ENCODE data around the gene ATOH8. TPM values are rescaled to one million over a fixed set of nuclear protein-coding genes. Genes with fewer than 3 reads are reported as not detected.

Gene ATOH8
- total RNA-seq, 1 donor from 2014 or later = 0.07 TPM

- Mint-ChIP-seq H3K36me3 (ENCODE audit: low read depth) (no peaks in the 10 kb centered on the region), H3K27ac (no peak overlapping the region), H3K4me3 (ENCODE audit: low read depth) (peak overlapping the region; percentile 81), H3K4me1 (ENCODE audit: low read depth) (peaks cover 15% of the 10 kb centered on the region), H3K9me3 (no peaks in the 10 kb centered on the region), H3K27me3 (ENCODE audit: low read depth) (peaks cover 55% of the 10 kb centered on the region)
- no peak for DNase-seq (ENCODE audit: low spot score)
- intact Hi-C loops (cut with micrococcal nuclease) = no loop called here
Measured at GRCh38 chr2:85755122-85756027, 1.6 kb downstream of the ATOH8 start.

DNA sequence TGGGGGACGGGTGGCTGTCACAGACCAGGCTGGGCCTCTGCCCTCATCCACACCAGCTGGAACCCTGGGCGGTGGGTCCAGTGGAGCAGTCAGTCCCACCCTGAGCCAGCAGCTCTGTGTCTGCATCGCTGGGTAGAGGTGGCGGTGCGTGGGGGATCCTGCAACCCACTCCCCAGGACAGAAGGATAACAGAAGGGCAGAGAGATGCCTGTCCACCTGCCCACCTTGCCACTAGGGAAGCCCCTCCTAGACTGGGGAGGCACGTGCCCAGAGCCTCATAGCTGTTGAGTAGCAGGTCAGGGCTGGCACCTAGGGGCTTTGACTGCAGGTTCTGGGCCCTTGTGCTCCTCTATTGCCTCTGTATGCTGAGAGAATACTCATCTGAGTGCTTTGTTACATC, 2.4 kb downstream of the ATOH8 start:
- DNase-seq (ENCODE audit: low spot score) = no peak
- Mint-ChIP-seq H3K36me3 (ENCODE audit: low read depth) (no peaks in the 10 kb centered on the region), H3K9me3 (no peaks in the 10 kb centered on the region), H3K4me1 (ENCODE audit: low read depth) (peaks cover 15% of the 10 kb centered on the region), H3K27ac (no peak overlapping the region), H3K4me3 (ENCODE audit: low read depth) (no peak overlapping the region), H3K27me3 (ENCODE audit: low read depth) (peaks cover 47% of the 10 kb centered on the region)
- intact Hi-C loops (cut with micrococcal nuclease) = no loop called here

- H3K4me3 Mint-ChIP-seq (ENCODE audit: low read depth) = no peak overlapping the region
- H3K9me3 Mint-ChIP-seq = no peaks in the 10 kb centered on the region
- DNase-seq (ENCODE audit: low spot score) = no peak
- intact Hi-C loops (cut with micrococcal nuclease) = no loop called here
- H3K27me3 Mint-ChIP-seq (ENCODE audit: low read depth) = peaks cover 41% of the 10 kb centered on the region
- H3K36me3 Mint-ChIP-seq (ENCODE audit: low read depth) = no peaks in the 10 kb centered on the region
- H3K27ac Mint-ChIP-seq = no peak overlapping the region
- H3K4me1 Mint-ChIP-seq (ENCODE audit: low read depth) = peaks cover 15% of the 10 kb centered on the region
Measured at GRCh38 chr2:85756822-85757435, 3.1 kb downstream of the ATOH8 start.

DNA sequence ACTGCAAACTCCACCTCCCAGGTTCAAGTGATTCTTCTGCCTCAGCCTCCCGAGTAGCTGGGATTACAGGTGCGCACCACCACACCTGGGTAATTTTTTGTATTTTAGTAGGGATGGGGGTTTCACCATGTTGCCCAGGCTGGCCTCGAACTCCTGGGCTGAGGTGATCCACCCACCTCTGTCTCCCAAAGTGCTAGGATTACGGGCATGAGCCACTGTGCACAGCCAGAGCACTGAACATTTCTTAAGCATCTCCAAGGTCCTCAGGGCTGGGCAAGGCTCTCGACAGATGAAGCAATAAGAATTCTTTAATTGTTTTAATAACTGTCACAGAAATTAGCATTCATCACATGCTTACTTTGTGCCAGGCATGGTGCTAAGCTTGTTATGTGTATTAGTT, 4.1 kb downstream of the ATOH8 start:
- Mint-ChIP-seq H3K27me3 (ENCODE audit: low read depth) (peaks cover 37% of the 10 kb centered on the region), H3K27ac (no peak overlapping the region), H3K36me3 (ENCODE audit: low read depth) (no peaks in the 10 kb centered on the region), H3K9me3 (no peaks in the 10 kb centered on the region), H3K4me3 (ENCODE audit: low read depth) (no peak overlapping the region), H3K4me1 (ENCODE audit: low read depth) (peaks cover 15% of the 10 kb centered on the region)
- intact Hi-C loops (cut with micrococcal nuclease) = no loop called here
- DNase-seq (ENCODE audit: low spot score) = no peak

DNA sequence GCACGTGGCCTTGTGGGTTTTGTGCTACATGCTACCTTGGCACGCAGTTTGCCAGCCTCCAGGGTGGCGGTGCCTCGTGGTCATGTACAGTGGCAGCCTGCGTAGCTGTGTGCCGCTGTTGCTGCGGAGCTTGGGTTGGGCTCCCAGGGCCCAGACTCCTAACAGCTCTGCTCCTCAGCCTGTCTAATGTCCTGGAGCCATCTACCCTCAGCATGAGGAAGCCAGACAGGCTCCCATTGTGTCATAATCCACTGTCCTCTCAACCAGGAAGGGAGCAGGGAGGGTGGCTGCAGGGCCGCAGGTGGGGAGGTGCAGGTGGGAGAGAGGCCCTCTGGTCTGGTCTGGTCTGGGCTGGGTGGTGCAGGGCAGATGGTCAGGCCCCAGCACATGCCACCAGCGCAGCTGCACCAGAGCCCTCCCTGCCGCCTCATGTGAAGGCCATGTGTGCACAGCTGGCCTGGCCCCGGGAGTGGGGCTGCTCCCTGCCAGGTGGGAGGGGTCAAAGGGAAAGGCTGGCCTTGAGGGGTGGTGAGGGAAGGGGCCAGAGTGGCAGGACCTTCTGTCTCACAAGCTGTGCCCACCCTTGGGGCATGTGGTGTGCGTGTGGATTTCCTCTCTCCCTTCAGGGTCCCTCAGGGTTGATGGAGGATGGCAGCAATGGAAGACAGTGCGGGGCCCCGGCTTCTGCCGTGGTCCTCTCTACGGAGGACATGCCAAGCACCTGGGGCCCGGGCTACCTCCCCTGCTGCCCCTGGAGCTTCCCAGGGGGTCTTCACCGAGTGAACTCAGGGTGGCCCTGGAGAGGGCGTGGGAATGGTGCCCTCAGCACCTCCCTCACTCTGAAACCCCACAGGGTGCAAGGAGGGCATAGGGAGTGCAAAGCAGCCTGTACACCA, 4.8 kb downstream of the ATOH8 start:
- intact Hi-C loops (cut with micrococcal nuclease) = no loop called here
- Mint-ChIP-seq H3K27me3 (ENCODE audit: low read depth) (peaks cover 37% of the 10 kb centered on the region), H3K4me1 (ENCODE audit: low read depth) (peaks cover 12% of the 10 kb centered on the region), H3K36me3 (ENCODE audit: low read depth) (no peaks in the 10 kb centered on the region), H3K4me3 (ENCODE audit: low read depth) (no peak overlapping the region), H3K9me3 (no peaks in the 10 kb centered on the region), H3K27ac (no peak overlapping the region)
- no peak for DNase-seq (ENCODE audit: low spot score)

GRCh38 chr2:85759257-85759613, 5.4 kb downstream of the ATOH8 start:
- Mint-ChIP-seq H3K4me1 (ENCODE audit: low read depth) (peaks cover 12% of the 10 kb centered on the region), H3K9me3 (no peaks in the 10 kb centered on the region), H3K36me3 (ENCODE audit: low read depth) (no peaks in the 10 kb centered on the region), H3K4me3 (ENCODE audit: low read depth) (no peak overlapping the region), H3K27ac (no peak overlapping the region), H3K27me3 (ENCODE audit: low read depth) (peaks cover 36% of the 10 kb centered on the region)
- intact Hi-C loops (cut with micrococcal nuclease) = no loop called here
- no peak for DNase-seq (ENCODE audit: low spot score)

DNA sequence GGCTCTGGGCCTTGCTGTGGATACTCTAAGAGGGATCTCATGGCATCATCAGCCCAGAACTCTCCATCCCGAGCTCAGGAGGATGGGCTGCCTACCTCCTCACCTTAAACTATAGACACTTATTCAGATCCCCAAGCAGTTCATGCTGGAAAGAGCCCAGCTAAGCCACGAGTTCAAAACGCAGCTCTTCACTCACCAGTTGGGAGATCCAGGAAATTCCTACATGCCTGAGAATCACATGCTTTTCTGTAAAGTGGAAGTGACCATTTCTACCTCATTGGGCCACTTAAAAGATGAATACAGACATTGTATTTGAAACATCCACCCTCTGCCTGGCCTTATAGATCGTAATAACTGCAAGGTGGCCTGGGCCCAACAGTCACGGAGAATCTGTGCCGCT, 6.6 kb downstream of the ATOH8 start:
- no peaks in the 10 kb centered on the region for H3K36me3 Mint-ChIP-seq (ENCODE audit: low read depth)

GRCh38 chr2:85760872-85761271, 7.1 kb downstream of the ATOH8 start:
- DNase-seq (ENCODE audit: low spot score) = no peak
- peaks cover 40% of the 10 kb centered on the region for H3K27me3 Mint-ChIP-seq (ENCODE audit: low read depth)
- H3K27ac Mint-ChIP-seq = no peak overlapping the region
- H3K4me3 Mint-ChIP-seq (ENCODE audit: low read depth) = no peak overlapping the region
- H3K4me1 Mint-ChIP-seq (ENCODE audit: low read depth) = peaks cover 2% of the 10 kb centered on the region
- intact Hi-C loops (cut with micrococcal nuclease) = no loop called here
- no peaks in the 10 kb centered on the region for H3K9me3 Mint-ChIP-seq
- H3K36me3 Mint-ChIP-seq (ENCODE audit: low read depth) = no peaks in the 10 kb centered on the region

More for the DNA sequence above, 6.6 kb downstream of the ATOH8 start:
- H3K27me3 Mint-ChIP-seq (ENCODE audit: low read depth) = peaks cover 39% of the 10 kb centered on the region
- H3K4me3 Mint-ChIP-seq (ENCODE audit: low read depth) = no peak overlapping the region
- no peak overlapping the region for H3K27ac Mint-ChIP-seq
- peaks cover 7% of the 10 kb centered on the region for H3K4me1 Mint-ChIP-seq (ENCODE audit: low read depth)
- intact Hi-C loops (cut with micrococcal nuclease) = no loop called here
- no peaks in the 10 kb centered on the region for H3K9me3 Mint-ChIP-seq
- no peak for DNase-seq (ENCODE audit: low spot score)

- peaks cover 43% of the 10 kb centered on the region for H3K27me3 Mint-ChIP-seq (ENCODE audit: low read depth)
- H3K9me3 Mint-ChIP-seq = no peaks in the 10 kb centered on the region
- DNase-seq (ENCODE audit: low spot score) = no peak
- no peak overlapping the region for H3K4me3 Mint-ChIP-seq (ENCODE audit: low read depth)
- peaks cover 1% of the 10 kb centered on the region for H3K4me1 Mint-ChIP-seq (ENCODE audit: low read depth)
- H3K27ac Mint-ChIP-seq = no peak overlapping the region
- intact Hi-C loops (cut with micrococcal nuclease) = no loop called here
- H3K36me3 Mint-ChIP-seq (ENCODE audit: low read depth) = no peaks in the 10 kb centered on the region
Measured at GRCh38 chr2:85761512-85761944, 7.7 kb downstream of the ATOH8 start.

DNA sequence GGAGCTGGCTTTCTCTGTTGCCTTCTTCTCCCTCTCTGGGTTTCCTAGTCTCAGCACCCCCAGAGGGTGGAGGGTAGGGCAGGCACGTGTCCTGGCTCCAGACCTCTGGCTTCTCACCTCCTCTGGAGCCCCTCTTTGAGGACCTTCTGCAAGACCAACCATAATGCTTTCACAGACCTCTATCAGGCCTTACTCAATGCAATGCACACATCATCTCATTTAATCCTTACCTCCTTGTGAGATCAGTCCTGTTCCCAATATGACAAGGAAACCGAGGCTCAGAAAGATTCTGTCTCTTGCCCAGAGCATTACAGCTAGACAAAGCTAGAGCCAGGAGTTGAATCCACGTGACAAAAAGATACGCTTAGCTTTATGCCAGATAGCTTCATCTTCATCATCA, 8.2 kb downstream of the ATOH8 start:
- Mint-ChIP-seq H3K9me3 (no peaks in the 10 kb centered on the region), H3K4me1 (ENCODE audit: low read depth) (peaks cover 1% of the 10 kb centered on the region), H3K36me3 (ENCODE audit: low read depth) (no peaks in the 10 kb centered on the region), H3K27me3 (ENCODE audit: low read depth) (peaks cover 42% of the 10 kb centered on the region), H3K27ac (no peak overlapping the region), H3K4me3 (ENCODE audit: low read depth) (no peak overlapping the region)
- intact Hi-C loops (cut with micrococcal nuclease) = no loop called here
- no peak for DNase-seq (ENCODE audit: low spot score)

GRCh38 chr2:85763132-85763531, 9.3 kb downstream of the ATOH8 start:
- peaks cover 38% of the 10 kb centered on the region for H3K27me3 Mint-ChIP-seq (ENCODE audit: low read depth)

GRCh38 chr2:85763831-85764230, 10.0 kb downstream of the ATOH8 start:
- Mint-ChIP-seq H3K36me3 (ENCODE audit: low read depth) (no peaks in the 10 kb centered on the region), H3K27me3 (ENCODE audit: low read depth) (peaks cover 38% of the 10 kb centered on the region), H3K9me3 (no peaks in the 10 kb centered on the region), H3K4me1 (ENCODE audit: low read depth) (peaks cover 1% of the 10 kb centered on the region), H3K27ac (no peak overlapping the region), H3K4me3 (ENCODE audit: low read depth) (no peak overlapping the region)
- intact Hi-C loops (cut with micrococcal nuclease) = no loop called here
- DNase-seq (ENCODE audit: low spot score) = no peak

More at GRCh38 chr2:85763132-85763531, 9.3 kb downstream of the ATOH8 start:
- no peak overlapping the region for H3K27ac Mint-ChIP-seq
- no peaks in the 10 kb centered on the region for H3K36me3 Mint-ChIP-seq (ENCODE audit: low read depth)
- intact Hi-C loops (cut with micrococcal nuclease) = no loop called here
- H3K9me3 Mint-ChIP-seq = no peaks in the 10 kb centered on the region
- H3K4me1 Mint-ChIP-seq (ENCODE audit: low read depth) = peaks cover 1% of the 10 kb centered on the region
- no peak overlapping the region for H3K4me3 Mint-ChIP-seq (ENCODE audit: low read depth)
- no peak for DNase-seq (ENCODE audit: low spot score)

Data from activated T-helper 2 cell treated with anti-CD3 and anti-CD28 coated beads, Interferon-gamma antibody, Interleukin-2, Interleukin-4, amounts not matched to agents 10 μg/mL and 5 μg/mL and 100 μg/mL, durations not matched to agents 14 hours and 24 hours and 36 hours (primary cell).